ENCODE data around the gene NHLRC1. TPM values are rescaled to one million over a fixed set of nuclear protein-coding genes. Genes with fewer than 3 reads are reported as not detected.

NHLRC1 gene
- total RNA-seq, 4 donors from 2014 or later: 2.0 to 5.0 (median 4.3) TPM

DNA sequence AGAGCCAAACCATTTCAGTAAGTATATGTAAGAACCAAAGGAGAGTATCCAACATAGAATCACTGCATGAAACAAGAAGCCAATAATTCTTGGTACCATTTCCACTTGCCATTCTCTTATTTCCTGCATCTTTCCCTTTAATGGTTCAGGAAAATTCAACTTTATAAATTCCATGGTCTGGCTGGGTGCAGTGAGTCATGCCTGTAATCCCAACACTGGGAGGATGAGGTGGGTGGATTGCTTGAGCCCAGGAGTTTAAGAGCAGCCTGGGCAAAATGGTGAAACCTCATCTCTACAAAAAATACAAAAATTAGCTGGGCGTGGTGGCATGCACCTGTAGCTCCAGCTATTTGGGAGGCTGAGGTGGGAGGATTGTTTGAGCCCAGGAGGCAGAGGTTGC is 21.2 kb downstream of the NHLRC1 start:
- Histone ChIP-seq H3K9me3 (no peaks in the 10 kb centered on the region), H3K27ac (peak overlapping the region in 1 of 4 donors; percentile 73), H3K36me3 (no peaks in the 10 kb centered on the region), H3K4me1 (peaks cover 0 to 4% (median 0%) of the 10 kb centered on the region in 4 donors), H3K4me3 (no peak overlapping the region), H3K27me3 (no peaks in the 10 kb centered on the region)
- DNase-seq (ENCODE audit: low spot score in 2 of 2): no peak
- 88 to 100% methylated on average over 1 of the region's 1 CpG for WGBS, 2 donors
- TF ChIP-seq POLR2A (IDR thresholded peaks at IDR 0.05) (no peak), EP300 (IDR thresholded peaks at IDR 0.05) (no peak)
- TF ChIP-seq, protein P1, sequence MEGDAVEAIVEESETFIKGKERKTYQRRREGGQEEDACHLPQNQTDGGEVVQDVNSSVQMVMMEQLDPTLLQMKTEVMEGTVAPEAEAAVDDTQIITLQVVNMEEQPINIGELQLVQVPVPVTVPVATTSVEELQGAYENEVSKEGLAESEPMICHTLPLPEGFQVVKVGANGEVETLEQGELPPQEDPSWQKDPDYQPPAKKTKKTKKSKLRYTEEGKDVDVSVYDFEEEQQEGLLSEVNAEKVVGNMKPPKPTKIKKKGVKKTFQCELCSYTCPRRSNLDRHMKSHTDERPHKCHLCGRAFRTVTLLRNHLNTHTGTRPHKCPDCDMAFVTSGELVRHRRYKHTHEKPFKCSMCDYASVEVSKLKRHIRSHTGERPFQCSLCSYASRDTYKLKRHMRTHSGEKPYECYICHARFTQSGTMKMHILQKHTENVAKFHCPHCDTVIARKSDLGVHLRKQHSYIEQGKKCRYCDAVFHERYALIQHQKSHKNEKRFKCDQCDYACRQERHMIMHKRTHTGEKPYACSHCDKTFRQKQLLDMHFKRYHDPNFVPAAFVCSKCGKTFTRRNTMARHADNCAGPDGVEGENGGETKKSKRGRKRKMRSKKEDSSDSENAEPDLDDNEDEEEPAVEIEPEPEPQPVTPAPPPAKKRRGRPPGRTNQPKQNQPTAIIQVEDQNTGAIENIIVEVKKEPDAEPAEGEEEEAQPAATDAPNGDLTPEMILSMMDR (IDR thresholded peaks at IDR 0.05): no peak

DNA sequence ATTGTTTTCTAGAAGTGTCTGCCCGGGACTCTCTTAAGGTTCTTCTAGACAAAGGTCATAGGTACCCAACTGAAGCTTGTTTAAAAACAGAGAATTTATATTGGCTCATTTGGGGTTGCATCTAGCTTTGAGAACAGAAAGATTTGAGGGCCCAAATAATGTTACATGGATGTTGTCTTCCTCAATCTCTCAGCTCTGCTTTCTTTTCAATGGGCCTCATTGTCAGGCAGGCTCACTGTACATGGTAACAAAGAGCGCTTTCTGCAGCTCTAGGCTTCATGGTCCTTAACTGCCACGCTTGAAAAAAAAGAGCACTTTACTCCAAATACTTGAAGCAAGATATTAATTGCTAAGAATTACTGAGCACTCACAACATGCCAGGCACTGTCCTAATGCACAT is 22.2 kb downstream of the NHLRC1 start:
- 30 to 63% methylated on average over 3 of the region's 3 CpGs for WGBS, 2 donors
- no peaks in the 10 kb centered on the region for H3K27me3 ChIP-seq
- H3K36me3 ChIP-seq: no peaks in the 10 kb centered on the region
- peak overlapping the region in 3 of 4 donors; percentile 3 to 77 (median 73) for H3K27ac ChIP-seq
- peaks cover 0 to 4% (median 0%) of the 10 kb centered on the region in 4 donors for H3K4me1 ChIP-seq
- DNase-seq (ENCODE audit: low spot score in 2 of 2): no peak
- no peak overlapping the region for H3K4me3 ChIP-seq
- H3K9me3 ChIP-seq: no peaks in the 10 kb centered on the region
- TF ChIP-seq POLR2A (IDR thresholded peaks at IDR 0.05): no peak
- TF ChIP-seq, protein P1 (IDR thresholded peaks at IDR 0.05): no peak
- peak in 1 of 2 donors; percentile 31 for TF ChIP-seq EP300 (IDR thresholded peaks at IDR 0.05)

DNA sequence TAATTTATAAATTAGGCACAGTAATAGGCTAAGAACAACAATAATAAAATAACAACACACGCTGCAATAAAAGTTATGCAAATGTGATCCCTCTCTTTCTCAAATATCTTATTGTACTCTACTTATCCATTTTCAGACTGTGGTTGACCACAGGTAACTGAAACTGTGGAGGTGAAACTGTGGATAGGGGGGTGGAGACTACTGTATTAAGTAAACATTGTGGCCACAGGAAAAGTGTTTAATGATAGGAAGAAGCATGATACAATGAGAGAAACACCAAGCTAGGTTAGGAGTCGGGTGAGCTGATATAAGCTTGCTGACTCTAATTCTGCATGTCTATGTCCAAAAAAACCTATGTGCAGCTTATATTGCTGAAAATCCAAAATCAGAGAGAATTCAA is 23.0 kb downstream of the NHLRC1 start:
- TF ChIP-seq, protein P1 (IDR thresholded peaks at IDR 0.05): no peak
- no peak for TF ChIP-seq POLR2A (IDR thresholded peaks at IDR 0.05)
- TF ChIP-seq EP300 (IDR thresholded peaks at IDR 0.05): no peak

DNA sequence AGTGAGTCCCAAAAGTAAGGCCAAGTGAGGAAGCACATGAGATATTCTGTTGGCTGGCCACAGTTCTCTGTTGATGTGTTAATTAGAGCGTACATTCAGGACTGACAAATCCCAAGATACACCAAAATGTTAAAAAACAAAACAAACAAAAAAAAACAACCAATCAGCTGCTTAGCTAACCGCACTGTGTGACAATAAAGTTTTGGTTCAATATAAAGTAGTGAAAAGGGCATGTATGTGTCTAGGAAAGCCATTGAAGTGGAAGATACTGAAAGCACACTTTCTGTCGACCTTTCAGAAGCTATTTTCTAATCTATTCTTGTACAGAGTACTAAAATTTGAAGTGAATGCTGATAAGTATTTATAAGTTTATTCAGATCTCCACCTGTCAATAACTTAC is 26.1 kb downstream of the NHLRC1 start:
- 82 to 92% methylated on average over 3 of the region's 3 CpGs for WGBS, 2 donors
- Histone ChIP-seq H3K9me3 (no peaks in the 10 kb centered on the region), H3K4me3 (no peak overlapping the region), H3K27me3 (no peaks in the 10 kb centered on the region), H3K27ac (no peak overlapping the region), H3K36me3 (no peaks in the 10 kb centered on the region), H3K4me1 (peaks cover 0 to 4% (median 0%) of the 10 kb centered on the region in 4 donors)
- no peak for TF ChIP-seq EP300 (IDR thresholded peaks at IDR 0.05)
- DNase-seq (ENCODE audit: low spot score in 2 of 2): no peak

More for the DNA sequence above, 23.0 kb downstream of the NHLRC1 start:
- no peak for DNase-seq (ENCODE audit: low spot score in 2 of 2)
- Histone ChIP-seq H3K9me3 (no peaks in the 10 kb centered on the region), H3K27me3 (no peaks in the 10 kb centered on the region), H3K4me3 (no peak overlapping the region), H3K36me3 (no peaks in the 10 kb centered on the region), H3K4me1 (peaks cover 0 to 4% (median 0%) of the 10 kb centered on the region in 4 donors), H3K27ac (peak overlapping the region; percentile 3 to 77 (median 56))
- 69 to 83% methylated on average over 2 of the region's 2 CpGs for WGBS, 2 donors

DNA sequence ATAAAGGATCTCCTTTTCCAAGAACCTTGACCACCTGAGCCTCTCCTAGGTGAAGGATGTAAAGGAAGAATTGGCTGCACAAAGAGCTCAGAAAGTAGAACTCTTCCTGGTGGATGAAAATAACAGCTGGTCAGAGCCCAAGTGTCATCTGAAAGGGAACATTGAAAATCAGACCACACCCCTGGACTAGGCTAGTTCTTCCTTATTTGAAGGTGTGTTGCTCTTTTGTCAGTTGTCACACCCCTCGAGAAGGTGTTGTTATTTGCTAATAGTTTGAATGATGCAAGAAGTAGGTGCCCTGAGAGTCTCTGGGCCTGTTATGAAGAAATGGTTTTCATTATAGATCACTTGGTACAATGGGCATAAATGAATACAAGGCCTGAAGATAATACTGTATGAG is 31.1 kb downstream of the NHLRC1 start:
- Histone ChIP-seq H3K27ac (no peak overlapping the region), H3K27me3 (no peaks in the 10 kb centered on the region), H3K9me3 (peaks cover 0 to 11% (median 0%) of the 10 kb centered on the region in 4 donors), H3K4me1 (no peaks in the 10 kb centered on the region), H3K4me3 (no peak overlapping the region), H3K36me3 (no peaks in the 10 kb centered on the region)
- TF ChIP-seq, protein P1 (IDR thresholded peaks at IDR 0.05): no peak
- TF ChIP-seq POLR2A (IDR thresholded peaks at IDR 0.05): no peak
- WGBS, 2 donors: 81 to 95% methylated on average over 1 of the region's 1 CpG
- DNase-seq (ENCODE audit: low spot score in 2 of 2): no peak

DNA sequence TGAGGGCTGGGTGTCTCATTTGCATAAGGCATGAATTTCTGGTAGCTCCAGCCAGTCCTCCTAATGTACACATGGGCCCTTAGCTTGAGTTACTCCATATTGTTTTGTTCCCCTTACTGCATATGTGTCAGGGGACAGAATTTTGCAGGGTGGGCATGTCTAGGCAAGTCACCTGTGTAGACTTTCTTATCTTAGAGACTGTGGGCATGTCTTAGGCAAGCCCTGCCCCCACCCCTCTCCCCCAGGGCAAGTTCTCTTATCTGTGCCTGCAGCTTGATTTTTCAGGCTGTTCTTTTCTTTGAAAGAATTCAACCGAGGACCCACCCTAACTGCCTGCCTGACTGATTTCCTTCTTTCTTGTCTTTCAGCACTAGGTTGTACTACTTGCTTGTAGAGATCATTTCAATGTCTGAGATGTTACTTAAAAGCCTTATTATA is 32.1 kb downstream of the NHLRC1 start:
- no peaks in the 10 kb centered on the region for H3K36me3 ChIP-seq
- no peaks in the 10 kb centered on the region for H3K27me3 ChIP-seq
- H3K9me3 ChIP-seq: peaks cover 0 to 11% (median 0%) of the 10 kb centered on the region in 4 donors
- TF ChIP-seq, protein P1 (IDR thresholded peaks at IDR 0.05): no peak
- no peak for TF ChIP-seq EP300 (IDR thresholded peaks at IDR 0.05)
- TF ChIP-seq POLR2A (IDR thresholded peaks at IDR 0.05): no peak
- no peak overlapping the region for H3K4me3 ChIP-seq
- 90 to 100% methylated on average over 1 of the region's 1 CpG for WGBS, 2 donors
- H3K27ac ChIP-seq: no peak overlapping the region
- DNase-seq (ENCODE audit: low spot score in 2 of 2): no peak
- no peaks in the 10 kb centered on the region for H3K4me1 ChIP-seq
